ENCODE results near the gene ETF1. TPM values are rescaled to one million over a fixed set of nuclear protein-coding genes. Genes with fewer than 3 reads are reported as not detected.

The ETF1 gene
- total and polyA plus RNA-seq, 9 of the 15 experiments (the other 6 are each of a cell fraction or from before 2014, with no cell fraction given) = 53.7 to 209 (median 164) TPM

GRCh38 chr5:138469540-138470321 is 73.3 kb downstream of the ETF1 start (continued):
- TF ChIP-seq RREB1 (CRISPR knock-in tag; IDR thresholded peaks at IDR 0.05) = no peak
- no peak for TF ChIP-seq ZBTB40 (IDR thresholded peaks at IDR 0.05)
- TF ChIP-seq ZBTB40 (CRISPR knock-in tag; IDR thresholded peaks at IDR 0.05) = peak; percentile 8; the same call in 1 of the 2 replicates
- TF ChIP-seq PRMT5 (CRISPR knock-in tag; IDR thresholded peaks at IDR 0.05) = no peak
- no peak; the same call in 1 of the 2 replicates for TF ChIP-seq ZNF444 (CRISPR knock-in tag; IDR thresholded peaks at IDR 0.05)
- TF ChIP-seq YY1 (IDR thresholded peaks at IDR 0.05; ENCODE audit: borderline replicate concordance in 1 of 3, control insufficient read depth in 1 of 3, extremely low read depth in 1 of 3, insufficient read depth in 3 of 3, insufficient read length in 1 of 3, insufficient replicate concordance in 2 of 3, low read depth in 1 of 3, low read length in 2 of 3) = peak in 2 of 3 experiments; percentile 3 to 10
- no peak for TF ChIP-seq FOXJ3 (CRISPR knock-in tag; IDR thresholded peaks at IDR 0.05)
